Heart left ventricle (tissue), 16 donors: ENCODE results near the gene ANGPTL2. TPM values are rescaled to one million over a fixed set of nuclear protein-coding genes. Genes with fewer than 3 reads are reported as not detected.

Experiments
- ATAC-seq, 4 donors: fragments of 200-7000 bp; cut with Tn5 transposase; one replicate each; pipeline ENCODE4 v1.9.1; 2020 to 2022; ENCODE audit warnings: moderate library complexity in 4 of 4, mild to moderate bottlenecking in 3 of 4, moderate number of reproducible peaks in 1 of 4
- DNase-seq, 5 donors: peaks; one replicate each; pipeline ENCODE4 v3.0.0-alpha.2; 2020
- H3K27ac ChIP-seq, 12 donors: fragments of 200-600 bp; sonication (generic) in 4 of 12; one replicate each; pipeline versions ENCODE4 v1.5.0 to v1.8.0; 2016 to 2022; ENCODE audit warnings: mild to moderate bottlenecking in 2 of 12
- H3K27me3 ChIP-seq, 9 donors: fragments of 200-600 bp; sonication (generic) in 2 of 9; one replicate each; pipeline versions ENCODE4 v1.5.1 to v1.8.0; 2016 to 2022; ENCODE audit warnings: mild to moderate bottlenecking in 3 of 9
- H3K36me3 ChIP-seq, 9 donors: fragments of 200-600 bp; sonication (generic) in 2 of 9; one replicate each; pipeline versions ENCODE4 v1.5.0 to v1.8.0; 2018 to 2022; ENCODE audit warnings: mild to moderate bottlenecking in 2 of 9
- H3K4me1 ChIP-seq, 12 donors: fragments of 200-600 bp; sonication (generic) in 4 of 12; one replicate each; pipeline versions ENCODE4 v1.5.0 to v1.8.0; 2016 to 2022; ENCODE audit warnings: mild to moderate bottlenecking in 3 of 12
- H3K4me3 ChIP-seq, 12 donors: fragments of 200-600 bp; sonication (generic) in 4 of 12; one replicate each; pipeline versions ENCODE4 v1.5.0 to v1.8.0; 2017 to 2022; ENCODE audit warnings: mild to moderate bottlenecking in 9 of 12, moderate library complexity in 4 of 12
- H3K9me3 ChIP-seq, 12 donors: fragments of 200-600 bp; sonication (generic) in 4 of 12; one replicate each; pipeline versions ENCODE4 v1.5.0 to v1.8.0; 2016 to 2022; ENCODE audit warnings: mild to moderate bottlenecking in 1 of 12
- CTCF ChIP-seq, 12 donors: fragments of 200-600 bp; sonication (generic) in 4 of 12; IDR thresholded peaks; one replicate each; pipeline versions ENCODE4 v1.5.0 to v1.8.0; 2018 to 2022; ENCODE audit warnings: antibody characterized with exemption in 12 of 12, mild to moderate bottlenecking in 5 of 12
- POLR2A ChIP-seq, 2 donors: fragments of 450-650 bp; IDR thresholded peaks; one replicate each; pipeline ENCODE4 v1.6.1; 2017; ENCODE audit warnings: antibody characterized with exemption in 2 of 2, mild to moderate bottlenecking in 2 of 2, moderate library complexity in 2 of 2
- WGBS, 4 donors: extraction: QIAGEN DNeasy Blood & Tissue Kit in 2 of 4; methylation state at CpG; one replicate each; pipeline versions ENCODE4 v1.1.5 to v1.1.7; 2013 to 2018; 5-methylcytosine and 5-hydroxymethylcytosine counted together
- intact Hi-C, 10 donors: fragments of 100-400 bp; cut with DNase I; formaldehyde crosslinking; loops; one replicate each; pipeline versions ENCODE4 v1.11.1 to v1.14.2; 2022
- polyA plus RNA-seq, 2 donors: library from polyadenylated mRNA; stranded (reverse); fragments of 200-250 nt; gene quantifications; one replicate each; pipeline ENCODE4 v1.2.3, GENCODE V29; 2013
- total RNA-seq, 9 donors: library from RNA; depleted of rRNA in 2 of 9; stranded (reverse); fragments of >200 nt in 2 of 9; fragmentation: NEBNext Ultra II Directional in 3 of 9; extraction: Animal tissue kit (Norgen Biotek cat#: 25700) in 3 of 9; gene quantifications; one replicate each; pipeline versions ENCODE4 v1.1.0 to v1.2.4, GENCODE V29; 2016 to 2023
- donor health status: ischemic (EF 13 %, LVEDD 7.1; RV severe dilation, severe dysfunction).
- donor health status: healthy with polysubstance abuse.
- donor health status: DM: no; HTN: yes; CAD: no.
- donor health status: DM: no; HTN: no; CAD: no.
- donor health status: ischemic (EF 25% LVEDD 6.9; RV normal size, moderate dysfunction).
- donor health status: ischemic (EF 25% LVEDD 5.7; RV mildly dilated, moderate dysfunction).
- donor health status: healthy.
- donor health status: DM: yes; HTN: yes; CAD: no.
- donor health status: ischemic (EF 35%, LVEDD 5.7; RV mildly dilated, moderate dysfunction).
- donor health status: nonischemic (EF 11% LVEDD 7.7; RV severe dilation, severe dysfunction).
- donor health status: DM: yes; HTN: yes; CAD: no.
- donor health status: PGD.
- donor health status: ischemic (EF 29% LVEDD 5.4; RV normal size, mild dysfunction).
- donor health status: nonischemic (EF 23%, LVEDD 6.1; RV moderate dilation, normal function).

ANGPTL2 gene
- total and polyA plus RNA-seq, 11 donors, result 17.0 to 92.5 (median 45.8) TPM

- no peak for TF ChIP-seq POLR2A (IDR thresholded peaks at IDR 0.05)
- TF ChIP-seq CTCF (IDR thresholded peaks at IDR 0.05), result no peak
- Histone ChIP-seq H3K4me1 (peaks cover 0 to 32% (median 14%) of the 10 kb centered on the region in 12 donors), H3K4me3 (no peak overlapping the region), H3K9me3 (no peaks in the 10 kb centered on the region), H3K36me3 (peaks cover 0 to 81% (median 54%) of the 10 kb centered on the region in 9 donors), H3K27me3 (no peaks in the 10 kb centered on the region), H3K27ac (peak overlapping the region in 2 of 12 donors; percentile 18 to 79)
- no peak for ATAC-seq
- intact Hi-C loops, result no loop called here
- DNase-seq, result no peak
- 90 to 96% (median 94%) methylated on average over 13 of the region's 13 CpGs for WGBS, 4 donors
Observed at GRCh38 chr9:127091526-127091925, 30.9 kb downstream of the ANGPTL2 start.

GRCh38 chr9:127090341-127090985 lies 32.0 kb downstream of the ANGPTL2 start:
- DNase-seq, result no peak
- ATAC-seq, result peak in 3 of 4 donors; percentile 19 to 23 (median 21)

GRCh38 chr9:127089631-127090081 lies 32.8 kb downstream of the ANGPTL2 start:
- ATAC-seq, result peak in 3 of 4 donors; percentile 4 to 53 (median 17)
- peaks cover 0 to 27% (median 13%) of the 10 kb centered on the region in 12 donors for H3K4me1 ChIP-seq
- no peak for DNase-seq
- H3K27me3 ChIP-seq, result no peaks in the 10 kb centered on the region
- peaks cover 0 to 81% (median 54%) of the 10 kb centered on the region in 9 donors for H3K36me3 ChIP-seq
- intact Hi-C loops, result loop anchor here in 1 of 10 donors (10.0 kb wide), 1 partner anchor 125 kb away; no protein-coding TSS in a partner anchor
- WGBS, 4 donors, result 88 to 96% (median 92%) methylated on average over 6 of the region's 6 CpGs
- H3K9me3 ChIP-seq, result no peaks in the 10 kb centered on the region
- peak overlapping the region in 6 of 12 donors; percentile 6 to 79 (median 32) for H3K27ac ChIP-seq
- no peak overlapping the region for H3K4me3 ChIP-seq
- TF ChIP-seq POLR2A (IDR thresholded peaks at IDR 0.05) (no peak), CTCF (IDR thresholded peaks at IDR 0.05) (no peak)

More at GRCh38 chr9:127090341-127090985, 32.0 kb downstream of the ANGPTL2 start:
- WGBS, 4 donors, result 68 to 84% (median 83%) methylated on average over 4 to 6 of the region's 6 CpGs
- intact Hi-C loops, result no loop called here
- Histone ChIP-seq H3K4me1 (peaks cover 0 to 28% (median 13%) of the 10 kb centered on the region in 12 donors), H3K27me3 (no peaks in the 10 kb centered on the region), H3K27ac (peak overlapping the region in 9 of 12 donors; percentile 4 to 79 (median 25)), H3K4me3 (no peak overlapping the region), H3K36me3 (peaks cover 0 to 81% (median 54%) of the 10 kb centered on the region in 9 donors), H3K9me3 (no peaks in the 10 kb centered on the region)
- TF ChIP-seq POLR2A (IDR thresholded peaks at IDR 0.05), result no peak
- TF ChIP-seq CTCF (IDR thresholded peaks at IDR 0.05), result no peak
